ENCODE data around the gene CCDC82.

GRCh38 chr11:96324912-96325311, 64.8 kb downstream of the CCDC82 start:
- TF ChIP-seq POLR2A (IDR thresholded peaks at IDR 0.05; ENCODE audit: low read depth, low read length) (no peak), TAF1 (IDR thresholded peaks at IDR 0.05; ENCODE audit: borderline replicate concordance, low read depth, low read length) (no peak)

Data from GM12892 (cell line).